ENCODE measurements around the gene INTS11.

The INTS11 gene

GRCh38 chr1:1310109-1310385 is 14.4 kb downstream of the INTS11 start:
- TF ChIP-seq, protein P1, sequence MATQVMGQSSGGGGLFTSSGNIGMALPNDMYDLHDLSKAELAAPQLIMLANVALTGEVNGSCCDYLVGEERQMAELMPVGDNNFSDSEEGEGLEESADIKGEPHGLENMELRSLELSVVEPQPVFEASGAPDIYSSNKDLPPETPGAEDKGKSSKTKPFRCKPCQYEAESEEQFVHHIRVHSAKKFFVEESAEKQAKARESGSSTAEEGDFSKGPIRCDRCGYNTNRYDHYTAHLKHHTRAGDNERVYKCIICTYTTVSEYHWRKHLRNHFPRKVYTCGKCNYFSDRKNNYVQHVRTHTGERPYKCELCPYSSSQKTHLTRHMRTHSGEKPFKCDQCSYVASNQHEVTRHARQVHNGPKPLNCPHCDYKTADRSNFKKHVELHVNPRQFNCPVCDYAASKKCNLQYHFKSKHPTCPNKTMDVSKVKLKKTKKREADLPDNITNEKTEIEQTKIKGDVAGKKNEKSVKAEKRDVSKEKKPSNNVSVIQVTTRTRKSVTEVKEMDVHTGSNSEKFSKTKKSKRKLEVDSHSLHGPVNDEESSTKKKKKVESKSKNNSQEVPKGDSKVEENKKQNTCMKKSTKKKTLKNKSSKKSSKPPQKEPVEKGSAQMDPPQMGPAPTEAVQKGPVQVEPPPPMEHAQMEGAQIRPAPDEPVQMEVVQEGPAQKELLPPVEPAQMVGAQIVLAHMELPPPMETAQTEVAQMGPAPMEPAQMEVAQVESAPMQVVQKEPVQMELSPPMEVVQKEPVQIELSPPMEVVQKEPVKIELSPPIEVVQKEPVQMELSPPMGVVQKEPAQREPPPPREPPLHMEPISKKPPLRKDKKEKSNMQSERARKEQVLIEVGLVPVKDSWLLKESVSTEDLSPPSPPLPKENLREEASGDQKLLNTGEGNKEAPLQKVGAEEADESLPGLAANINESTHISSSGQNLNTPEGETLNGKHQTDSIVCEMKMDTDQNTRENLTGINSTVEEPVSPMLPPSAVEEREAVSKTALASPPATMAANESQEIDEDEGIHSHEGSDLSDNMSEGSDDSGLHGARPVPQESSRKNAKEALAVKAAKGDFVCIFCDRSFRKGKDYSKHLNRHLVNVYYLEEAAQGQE (IDR thresholded peaks at IDR 0.05; ENCODE audit: low read depth) = no peak
- TF ChIP-seq USF1 (IDR thresholded peaks at IDR 0.05) = no peak
- TF ChIP-seq ZBTB7A (IDR thresholded peaks at IDR 0.05; ENCODE audit: low read depth) = peak; percentile 16; the same call in 1 of the 2 replicates

GRCh38 chr1:1309251-1310108 is 15.0 kb downstream of the INTS11 start:
- 0 out of 2 replicates have a peak, but pooled peaks have one; percentile 12 for TF ChIP-seq TAF1 (IDR thresholded peaks at IDR 0.05; ENCODE audit: low read depth)
- TF ChIP-seq RAD21 (IDR thresholded peaks at IDR 0.05; ENCODE audit: low read depth) = no peak
- TF ChIP-seq ZBTB7A (IDR thresholded peaks at IDR 0.05; ENCODE audit: low read depth) = 0 out of 2 replicates have a peak, but pooled peaks have one; percentile 45
- TF ChIP-seq EP300 (IDR thresholded peaks at IDR 0.05; ENCODE audit: borderline replicate concordance) = no peak
- TF ChIP-seq CEBPB (IDR thresholded peaks at IDR 0.05) = no peak
- no peak for TF ChIP-seq MAX (IDR thresholded peaks at IDR 0.05)
- no peak for TF ChIP-seq FOXM1 (IDR thresholded peaks at IDR 0.05; ENCODE audit: borderline replicate concordance, low read depth)

DNA sequence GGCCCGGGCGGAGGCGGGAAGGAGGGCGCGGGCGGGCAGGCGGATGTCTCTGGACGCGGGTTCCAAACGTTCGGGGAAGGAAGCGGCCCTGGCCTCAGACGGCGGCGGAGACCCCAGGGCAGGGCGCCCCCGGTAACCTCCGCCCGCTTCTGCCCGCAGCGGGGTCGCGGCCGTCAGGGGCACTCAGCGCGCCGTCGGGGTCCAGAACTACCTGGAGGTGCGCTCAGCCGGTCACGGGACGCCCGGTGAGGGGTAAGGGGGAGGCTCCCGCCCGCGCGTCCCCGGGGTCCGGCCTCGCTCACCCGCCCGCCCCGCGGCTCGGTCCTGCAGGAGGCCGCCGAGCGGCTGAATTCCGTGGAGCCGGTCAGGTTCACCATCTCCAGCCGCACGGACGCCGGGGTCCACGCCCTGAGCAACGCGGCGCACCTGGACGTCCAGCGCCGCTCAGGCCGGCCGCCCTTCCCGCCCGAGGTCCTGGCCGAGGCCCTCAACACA is 15.7 kb downstream of the INTS11 start:
- TF ChIP-seq MAX (IDR thresholded peaks at IDR 0.05) (no peak), NFIC (IDR thresholded peaks at IDR 0.05) (no peak), TAF1 (IDR thresholded peaks at IDR 0.05; ENCODE audit: low read depth) (no peak), EP300 (IDR thresholded peaks at IDR 0.05; ENCODE audit: borderline replicate concordance) (no peak), ZBTB7A (IDR thresholded peaks at IDR 0.05; ENCODE audit: low read depth) (no peak), RAD21 (IDR thresholded peaks at IDR 0.05; ENCODE audit: low read depth) (no peak), TEAD4 (IDR thresholded peaks at IDR 0.05) (no peak), YY1 (IDR thresholded peaks at IDR 0.05; ENCODE audit: low read depth) (no peak), EGR1 (IDR thresholded peaks at IDR 0.05) (no peak), FOXM1 (IDR thresholded peaks at IDR 0.05; ENCODE audit: borderline replicate concordance, low read depth) (no peak), TCF12 (IDR thresholded peaks at IDR 0.05; ENCODE audit: low read depth) (no peak; the same call in 1 of the 2 replicates), USF1 (IDR thresholded peaks at IDR 0.05) (no peak), CREB1 (IDR thresholded peaks at IDR 0.05; ENCODE audit: low read depth) (no peak), CEBPB (IDR thresholded peaks at IDR 0.05) (no peak)
- TF ChIP-seq, protein P1 (IDR thresholded peaks at IDR 0.05; ENCODE audit: low read depth) = no peak

DNA sequence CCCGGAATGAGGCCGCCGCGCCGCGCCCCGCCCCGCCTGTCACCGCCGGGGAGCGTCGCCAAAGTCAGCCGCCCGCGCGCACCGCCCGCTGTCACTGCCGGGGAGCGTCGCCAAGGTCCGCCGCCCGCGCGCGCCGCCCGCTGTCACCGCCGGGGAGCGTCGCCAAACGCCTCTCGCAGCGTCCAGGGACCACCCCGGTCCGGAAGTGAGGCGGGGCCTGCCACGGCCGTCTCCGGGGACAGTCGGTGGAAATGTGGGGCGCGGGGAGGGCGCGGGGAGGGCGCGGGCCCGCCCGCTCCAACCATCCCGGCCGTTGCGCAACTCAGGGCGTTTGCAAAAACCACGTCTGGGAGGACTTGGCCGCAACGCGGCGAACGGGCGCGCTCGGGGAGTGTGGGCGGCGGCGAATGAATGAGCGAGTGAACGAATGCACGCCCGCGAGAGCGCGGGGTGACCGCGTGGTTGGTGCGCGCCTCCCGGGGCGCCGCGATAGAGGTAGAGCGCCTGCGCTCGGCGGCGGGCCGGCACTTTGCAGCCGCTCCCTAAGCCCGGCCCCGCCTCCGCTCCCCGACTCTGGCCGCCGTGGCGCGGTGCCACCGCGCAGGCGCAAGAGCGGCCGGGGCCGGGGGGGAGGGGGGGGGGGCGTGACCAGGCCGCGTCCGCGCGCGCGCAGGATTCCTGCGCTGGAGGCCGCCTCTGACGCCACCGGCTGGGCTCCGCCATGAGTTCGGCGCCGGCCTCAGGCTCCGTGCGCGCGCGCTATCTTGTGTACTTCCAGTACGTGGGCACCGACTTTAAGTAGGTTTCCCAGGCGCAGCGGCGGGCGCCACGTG is 16.3 kb downstream of the INTS11 start, which contains the start of the genes ACAP3 and PUSL1:
ACAP3 (minus strand) TSS at position 8 of the 833 bp plus-strand sequence. CDS start 115 bp downstream, outside the sequence.
PUSL1 (plus strand) TSS at position 675 of the 833 bp plus-strand sequence; CDS start at position 722, 47 bp downstream.
- TF ChIP-seq EP300 (IDR thresholded peaks at IDR 0.05; ENCODE audit: borderline replicate concordance) = peak; percentile 49
- no peak; the same call in 1 of the 2 replicates for TF ChIP-seq TCF12 (IDR thresholded peaks at IDR 0.05; ENCODE audit: low read depth)
- no peak for TF ChIP-seq FOXM1 (IDR thresholded peaks at IDR 0.05; ENCODE audit: borderline replicate concordance, low read depth)
- TF ChIP-seq TEAD4 (IDR thresholded peaks at IDR 0.05) = peak; percentile 53
- TF ChIP-seq YY1 (IDR thresholded peaks at IDR 0.05; ENCODE audit: low read depth) = peak; percentile 78
- TF ChIP-seq USF1 (IDR thresholded peaks at IDR 0.05) = peak; percentile 48; the same call in 1 of the 2 replicates
- peak; percentile 84 for TF ChIP-seq MAX (IDR thresholded peaks at IDR 0.05)
- TF ChIP-seq CEBPB (IDR thresholded peaks at IDR 0.05) = peak; percentile 98
- peak; percentile 55; the same call in 1 of the 2 replicates for TF ChIP-seq NFIC (IDR thresholded peaks at IDR 0.05)
- TF ChIP-seq RAD21 (IDR thresholded peaks at IDR 0.05; ENCODE audit: low read depth) = no peak
- peak; percentile 56 for TF ChIP-seq TAF1 (IDR thresholded peaks at IDR 0.05; ENCODE audit: low read depth)
- TF ChIP-seq CREB1 (IDR thresholded peaks at IDR 0.05; ENCODE audit: low read depth) = 0 out of 2 replicates have a peak, but pooled peaks have one; percentile 15
- TF ChIP-seq EGR1 (IDR thresholded peaks at IDR 0.05) = peak; percentile 64
- TF ChIP-seq ZBTB7A (IDR thresholded peaks at IDR 0.05; ENCODE audit: low read depth) = peak; percentile 12; the same call in 1 of the 2 replicates
- TF ChIP-seq, protein P1 (IDR thresholded peaks at IDR 0.05; ENCODE audit: low read depth) = no peak
